MM.1S (cell line): ENCODE results near the gene SLA2.

ENCODE experiments used
- DNase-seq: peaks from one replicate; pipeline ENCODE4 v3.0.0-alpha.2; 2015
- H2AFZ ChIP-seq: fragments of 300-600 bp; sonication (generic); 2 replicates; pipeline ENCODE4 v1.6.0; 2016; ENCODE audit warnings: antibody characterized with exemption, low read length
- H3F3A ChIP-seq: fragments of 300-600 bp; sonication (generic); 2 replicates; pipeline ENCODE4 v1.6.1; 2016; ENCODE audit warnings: mild to moderate bottlenecking, antibody characterized with exemption, low read length, moderate library complexity, mixed read lengths; ENCODE audit not compliant: insufficient read depth
- H3K27ac ChIP-seq: fragments of 300-600 bp; sonication (generic); 2 replicates; pipeline ENCODE4 v1.5.1; 2016; ENCODE audit warnings: mild to moderate bottlenecking, low read length
- H3K27me3 ChIP-seq: fragments of 300-600 bp; sonication (generic); replicated peaks from 2 replicates; pipeline ENCODE4 v1.6.0; 2016; ENCODE audit warnings: low read length; ENCODE audit not compliant: insufficient read depth
- H3K36me3 ChIP-seq: fragments of 300-600 bp; sonication (generic); replicated peaks from 2 replicates; pipeline ENCODE4 v1.6.1; 2016; ENCODE audit warnings: mild to moderate bottlenecking, low read length, mixed read lengths; ENCODE audit not compliant: insufficient read depth
- H3K4me1 ChIP-seq: fragments of 300-600 bp; sonication (generic); 2 replicates; pipeline ENCODE4 v1.6.1; 2016; ENCODE audit warnings: low read length, mixed read lengths
- H3K4me2 ChIP-seq: fragments of 300-600 bp; sonication (generic); 2 replicates; pipeline ENCODE4 v1.6.0; 2016; ENCODE audit warnings: low read depth, low read length
- H3K4me3 ChIP-seq: fragments of 300-600 bp; sonication (generic); 2 replicates; pipeline ENCODE4 v1.5.1; 2016; ENCODE audit warnings: low read length, mixed read lengths
- H3K79me2 ChIP-seq: fragments of 300-600 bp; sonication (generic); 2 replicates; pipeline ENCODE4 v1.6.1; 2016; ENCODE audit warnings: mixed run types, low read length, mixed read lengths
- H3K9ac ChIP-seq: fragments of 300-600 bp; sonication (generic); 2 replicates; pipeline ENCODE4 v1.6.1; 2016; ENCODE audit warnings: low read length, mixed read lengths
- H3K9me2 ChIP-seq: fragments of 300-600 bp; sonication (generic); replicated peaks from 2 replicates; pipeline ENCODE4 v1.6.1; 2016; ENCODE audit warnings: mild to moderate bottlenecking, low read length, mixed read lengths; ENCODE audit not compliant: insufficient read depth
- H3K9me3 ChIP-seq: fragments of 300-600 bp; sonication (generic); replicated peaks from 2 replicates; pipeline ENCODE4 v1.6.1; 2016; ENCODE audit warnings: mild to moderate bottlenecking, low read length, mixed read lengths; ENCODE audit not compliant: insufficient read depth
- H4K20me1 ChIP-seq: fragments of 300-600 bp; sonication (generic); 2 replicates; pipeline ENCODE4 v1.6.1; 2016; ENCODE audit warnings: mild to moderate bottlenecking, low read length, moderate library complexity, mixed read lengths; ENCODE audit not compliant: insufficient read depth
- CTCF ChIP-seq: fragments of 300-600 bp; sonication (generic); IDR thresholded peaks from 2 replicates; pipeline ENCODE4 v1.5.1; 2016; ENCODE audit warnings: antibody characterized with exemption, low read length, mixed read lengths
- EZH2 ChIP-seq: fragments of 300-600 bp; sonication (generic); optimal IDR thresholded peaks from 2 replicates; pipeline ENCODE3; 2017; ENCODE audit warnings: low read depth, mild to moderate bottlenecking, antibody characterized with exemption, low read length, mixed read lengths
- EZH2phosphoT487 ChIP-seq: fragments of 300-600 bp; sonication (generic); IDR thresholded peaks from 2 replicates; pipeline ENCODE4 v1.6.1; 2018; ENCODE audit warnings: antibody characterized with exemption, low read length

The SLA2 gene

DNA sequence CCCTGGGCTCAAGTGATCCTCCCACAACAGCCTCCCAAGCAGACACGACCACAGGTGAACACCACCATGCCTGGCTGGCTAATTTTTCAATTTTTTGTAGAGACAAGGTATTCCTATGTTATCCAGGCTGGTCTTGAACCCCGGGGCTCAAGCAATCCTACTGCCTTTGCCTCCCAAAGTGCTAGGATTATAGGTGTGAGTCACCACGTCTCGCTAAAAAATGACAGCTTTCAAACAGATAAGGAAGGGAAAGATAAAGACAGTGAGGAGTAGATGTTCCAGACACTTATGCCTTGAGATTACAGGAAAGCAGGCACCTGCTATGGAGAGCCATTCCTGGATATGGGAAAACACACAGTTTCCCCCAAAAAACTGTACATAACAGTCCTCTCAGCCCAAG is 40.9 kb upstream of the SLA2 start:
- no peaks in the 10 kb centered on the region for H3K4me1 ChIP-seq
- no peaks in the 10 kb centered on the region for H3K9me2 ChIP-seq
- TF ChIP-seq EZH2phosphoT487 (no peak), CTCF (no peak), EZH2 (no peak)
- no peaks in the 10 kb centered on the region for H4K20me1 ChIP-seq
- H3K4me2 ChIP-seq, result no peak overlapping the region
- no peaks in the 10 kb centered on the region for H3K79me2 ChIP-seq
- H3K27me3 ChIP-seq, result no peaks in the 10 kb centered on the region
- no peaks in the 10 kb centered on the region for H3F3A ChIP-seq
- H3K9ac ChIP-seq, result no peak overlapping the region
- H3K9me3 ChIP-seq, result no peaks in the 10 kb centered on the region
- no peak overlapping the region for H3K27ac ChIP-seq
- no peak overlapping the region for H3K4me3 ChIP-seq
- no peaks in the 10 kb centered on the region for H3K36me3 ChIP-seq
- H2AFZ ChIP-seq, result no peak overlapping the region
- DNase-seq, result no peak

GRCh38 chr20:36686504-36686903 is 40.5 kb upstream of the SLA2 start:
- H3K79me2 ChIP-seq, result no peaks in the 10 kb centered on the region
- H3K4me2 ChIP-seq, result no peak overlapping the region
- H3K4me1 ChIP-seq, result no peaks in the 10 kb centered on the region
- no peaks in the 10 kb centered on the region for H4K20me1 ChIP-seq
- H3K9ac ChIP-seq, result no peak overlapping the region
- no peak for DNase-seq
- no peaks in the 10 kb centered on the region for H3K9me2 ChIP-seq
- H3K36me3 ChIP-seq, result no peaks in the 10 kb centered on the region
- H3K4me3 ChIP-seq, result no peak overlapping the region
- H3K27ac ChIP-seq, result no peak overlapping the region
- no peak overlapping the region for H2AFZ ChIP-seq
- H3F3A ChIP-seq, result no peaks in the 10 kb centered on the region
- H3K9me3 ChIP-seq, result no peaks in the 10 kb centered on the region
- no peak for TF ChIP-seq EZH2
- no peak for TF ChIP-seq CTCF
- no peak for TF ChIP-seq EZH2phosphoT487
- no peaks in the 10 kb centered on the region for H3K27me3 ChIP-seq

DNA sequence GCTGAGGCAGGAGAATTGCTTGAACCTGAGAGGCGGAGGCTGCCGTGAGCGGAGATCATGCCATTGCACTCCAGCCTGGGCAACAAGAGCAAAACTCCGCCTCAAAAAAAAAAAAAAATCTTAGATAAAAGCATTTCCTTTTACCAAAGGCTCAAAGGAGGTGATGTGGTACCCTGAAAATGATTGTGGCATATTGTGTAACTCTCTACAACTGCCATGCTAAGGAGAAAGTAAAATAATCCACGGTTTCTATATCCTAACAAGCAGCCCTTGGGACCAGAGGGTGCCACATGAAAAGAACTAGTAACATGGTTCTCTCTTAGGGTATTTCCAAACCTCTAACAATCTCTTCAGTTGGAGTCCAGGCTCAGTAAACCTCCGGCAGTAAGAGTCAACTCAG is 38.8 kb upstream of the SLA2 start:
- H3K9me3 ChIP-seq, result no peaks in the 10 kb centered on the region
- TF ChIP-seq EZH2phosphoT487 (no peak), EZH2 (no peak), CTCF (no peak)
- H3K27me3 ChIP-seq, result no peaks in the 10 kb centered on the region
- no peak overlapping the region for H3K4me2 ChIP-seq
- no peaks in the 10 kb centered on the region for H3K9me2 ChIP-seq
- H3K36me3 ChIP-seq, result no peaks in the 10 kb centered on the region
- no peak overlapping the region for H2AFZ ChIP-seq
- no peaks in the 10 kb centered on the region for H3F3A ChIP-seq
- H3K27ac ChIP-seq, result no peak overlapping the region
- H3K9ac ChIP-seq, result no peak overlapping the region
- DNase-seq, result no peak
- no peak overlapping the region for H3K4me3 ChIP-seq
- no peaks in the 10 kb centered on the region for H3K4me1 ChIP-seq
- H4K20me1 ChIP-seq, result no peaks in the 10 kb centered on the region
- no peaks in the 10 kb centered on the region for H3K79me2 ChIP-seq

GRCh38 chr20:36682311-36682710 is 36.3 kb upstream of the SLA2 start:
- H3K27me3 ChIP-seq, result no peaks in the 10 kb centered on the region
- H3K36me3 ChIP-seq, result no peaks in the 10 kb centered on the region
- H3K9ac ChIP-seq, result no peak overlapping the region
- no peaks in the 10 kb centered on the region for H3K4me1 ChIP-seq
- H3K27ac ChIP-seq, result no peak overlapping the region
- H3K79me2 ChIP-seq, result no peaks in the 10 kb centered on the region
- H3K4me2 ChIP-seq, result no peak overlapping the region
- H2AFZ ChIP-seq, result no peak overlapping the region
- DNase-seq, result no peak
- H3K4me3 ChIP-seq, result no peak overlapping the region
- H4K20me1 ChIP-seq, result no peaks in the 10 kb centered on the region
- H3K9me3 ChIP-seq, result no peaks in the 10 kb centered on the region
- TF ChIP-seq EZH2, result no peak
- no peak for TF ChIP-seq CTCF
- no peak for TF ChIP-seq EZH2phosphoT487
- no peaks in the 10 kb centered on the region for H3K9me2 ChIP-seq
- no peaks in the 10 kb centered on the region for H3F3A ChIP-seq
